Suprapubic skin (tissue), 4 donors: ENCODE results near the gene DAB2IP. TPM values are rescaled to one million over a fixed set of nuclear protein-coding genes. Genes with fewer than 3 reads are reported as not detected.
A peak's percentile ranks its signal among the peaks of the same experiment; 100 is the strongest.

ENCODE experiments used
- DNase-seq, 2 donors: peaks; one replicate each; pipeline ENCODE4 v3.0.0-alpha.2; 2019; ENCODE audit warnings: low spot score in 2 of 2
- H3K27ac ChIP-seq: fragments of 200-600 bp; sonication (generic); one replicate; pipeline ENCODE4 v1.5.1; 2019
- H3K27me3 ChIP-seq: fragments of 200-600 bp; sonication (generic); one replicate; pipeline ENCODE4 v1.5.1; 2019
- H3K36me3 ChIP-seq: fragments of 200-600 bp; sonication (generic); one replicate; pipeline ENCODE4 v1.5.1; 2019
- H3K4me1 ChIP-seq: fragments of 200-600 bp; sonication (generic); one replicate; pipeline ENCODE4 v1.5.1; 2019
- H3K4me3 ChIP-seq: fragments of 200-600 bp; sonication (generic); one replicate; pipeline ENCODE4 v1.5.1; 2019; ENCODE audit warnings: mild to moderate bottlenecking
- H3K9me3 ChIP-seq: fragments of 200-600 bp; sonication (generic); one replicate; pipeline ENCODE4 v1.5.1; 2019
- CTCF ChIP-seq, 2 donors: fragments of 200-600 bp in 1 of 2; fragments of 450-650 bp in 1 of 2; sonication (generic) in 1 of 2; IDR thresholded peaks; one replicate each; pipeline ENCODE4 v1.5.1; 2016 to 2019; ENCODE audit warnings: antibody characterized with exemption in 2 of 2, mild to moderate bottlenecking in 1 of 2, moderate library complexity in 1 of 2
- EP300 ChIP-seq: sonication (generic); formaldehyde crosslinking; IDR thresholded peaks from one replicate; pipeline ENCODE4 v1.6.1; 2017; ENCODE audit warnings: antibody characterized with exemption
- POLR2A ChIP-seq, 2 donors: fragments of 450-650 bp; IDR thresholded peaks; one replicate each; pipeline ENCODE4 v1.6.1; 2017; ENCODE audit warnings: antibody characterized with exemption in 2 of 2, mild to moderate bottlenecking in 2 of 2, moderate library complexity in 2 of 2
- POLR2AphosphoS5 ChIP-seq, 3 donors: sonication (generic); formaldehyde crosslinking; IDR thresholded peaks; one replicate each; pipeline ENCODE4 v1.6.1; 2017; ENCODE audit warnings: antibody characterized with exemption in 3 of 3
- WGBS: methylation state at CpG from one replicate; pipeline ENCODE4 v1.1.5; 2018; 5-methylcytosine and 5-hydroxymethylcytosine counted together
- total RNA-seq, 4 donors: library from RNA; depleted of rRNA; stranded (reverse); fragments of >200 nt; gene quantifications; one replicate each; pipeline ENCODE4 v1.1.0, GENCODE V29; 2016

Gene DAB2IP
- total RNA-seq, 4 donors from 2014 or later, result 47.6 to 55.6 (median 50.3) TPM

GRCh38 chr9:121797081-121797480 is 145.6 kb downstream of the DAB2IP start:
- no peaks in the 10 kb centered on the region for H3K4me1 ChIP-seq
- DNase-seq, result no peak
- no peak overlapping the region for H3K4me3 ChIP-seq
- H3K27ac ChIP-seq, result no peak overlapping the region
- no peaks in the 10 kb centered on the region for H3K36me3 ChIP-seq
- no peaks in the 10 kb centered on the region for H3K27me3 ChIP-seq
- 39% methylated on average over 2 of the region's 2 CpGs for WGBS
- TF ChIP-seq POLR2A (IDR thresholded peaks at IDR 0.05), result no peak
- no peaks in the 10 kb centered on the region for H3K9me3 ChIP-seq

GRCh38 chr9:121798941-121799340 is 147.5 kb downstream of the DAB2IP start:
- Histone ChIP-seq H3K9me3 (no peaks in the 10 kb centered on the region), H3K27me3 (no peaks in the 10 kb centered on the region), H3K36me3 (no peaks in the 10 kb centered on the region), H3K4me3 (no peak overlapping the region), H3K4me1 (peaks cover 5% of the 10 kb centered on the region), H3K27ac (no peak overlapping the region)
- no peak for DNase-seq
- TF ChIP-seq EP300 (no peak), POLR2A (IDR thresholded peaks at IDR 0.05) (no peak)
- 83% methylated on average over 5 of the region's 5 CpGs for WGBS

- no peak overlapping the region for H3K27ac ChIP-seq
- no peaks in the 10 kb centered on the region for H3K36me3 ChIP-seq
- TF ChIP-seq CTCF (IDR thresholded peaks at IDR 0.05), result no peak
- TF ChIP-seq EP300, result no peak
- no peak for TF ChIP-seq POLR2A (IDR thresholded peaks at IDR 0.05)
- no peak for TF ChIP-seq POLR2AphosphoS5 (IDR thresholded peaks at IDR 0.05)
- 91% methylated on average over 10 of the region's 10 CpGs for WGBS
- DNase-seq, result no peak
- H3K4me1 ChIP-seq, result peaks cover 5% of the 10 kb centered on the region
- H3K4me3 ChIP-seq, result no peak overlapping the region
- H3K27me3 ChIP-seq, result no peaks in the 10 kb centered on the region
- peaks cover 3% of the 10 kb centered on the region for H3K9me3 ChIP-seq
These were observed 148.9 kb downstream of the DAB2IP start for GRCh38 chr9:121800376-121800775.

- no peak for DNase-seq
- Histone ChIP-seq H3K4me3 (no peak overlapping the region), H3K27me3 (no peaks in the 10 kb centered on the region), H3K27ac (peak overlapping the region; percentile 41), H3K4me1 (peaks cover 5% of the 10 kb centered on the region), H3K9me3 (peaks cover 3% of the 10 kb centered on the region), H3K36me3 (no peaks in the 10 kb centered on the region)
- TF ChIP-seq CTCF (IDR thresholded peaks at IDR 0.05) (no peak), POLR2A (IDR thresholded peaks at IDR 0.05) (no peak), EP300 (no peak), POLR2AphosphoS5 (IDR thresholded peaks at IDR 0.05) (no peak)
- WGBS, result 58% methylated on average over 3 of the region's 3 CpGs
These were observed 150.1 kb downstream of the DAB2IP start for GRCh38 chr9:121801579-121801978.

- WGBS, result 87% methylated on average over 5 of the region's 5 CpGs
These were observed 151.3 kb downstream of the DAB2IP start for GRCh38 chr9:121802753-121803152.

More at GRCh38 chr9:121802753-121803152, 151.3 kb downstream of the DAB2IP start:
- no peak for TF ChIP-seq POLR2AphosphoS5 (IDR thresholded peaks at IDR 0.05)
- TF ChIP-seq EP300, result no peak
- TF ChIP-seq CTCF (IDR thresholded peaks at IDR 0.05), result no peak
- no peak for TF ChIP-seq POLR2A (IDR thresholded peaks at IDR 0.05)
- Histone ChIP-seq H3K27me3 (no peaks in the 10 kb centered on the region), H3K4me3 (no peak overlapping the region), H3K27ac (peak overlapping the region; percentile 71), H3K4me1 (peaks cover 13% of the 10 kb centered on the region), H3K36me3 (no peaks in the 10 kb centered on the region), H3K9me3 (peaks cover 3% of the 10 kb centered on the region)
- DNase-seq, result no peak
